Endothelial cell of umbilical vein (primary cell): Measurements from ENCODE around the gene CPED1. TPM values are rescaled to one million over a fixed set of nuclear protein-coding genes. Genes with fewer than 3 reads are reported as not detected.
A peak's percentile ranks its signal among the peaks of the same experiment; 100 is the strongest.

ENCODE experiments used
- BruUV-seq: library from RNA; stranded (reverse); fragments of 400-500 nt; replicated peaks from 2 replicates; lab custom pipeline; 2021; lab: Mats Ljungman, UMichigan
- CTCF ChIA-PET: fragments of 300-600, 350-600 bp; sonication (Branson Sonifier 250); formaldehyde crosslinking; loops from one replicate; lab custom pipeline; 2021; ENCODE audit warnings: antibody characterized with exemption, inconsistent platforms; lab: Charles Lee
- POLR2A ChIA-PET: fragments of 300-600, 350-600 bp; sonication (Branson Sonifier 250); formaldehyde crosslinking; loops from one replicate; lab custom pipeline; 2021; ENCODE audit warnings: antibody characterized with exemption, inconsistent platforms; lab: Charles Lee
- DNase-seq: peaks from one replicate; pipeline ENCODE4 v3.0.0-alpha.2; 2011; ENCODE audit warnings: low read depth, low spot score
- FAIRE-seq: peaks from 2 replicates; lab custom pipeline; 2011; peaks lifted over from hg19 to GRCh38; lab: Jason Lieb, UNC
- H2AFZ ChIP-seq: 2 replicates; pipeline ENCODE4 v1.6.0; 2012; ENCODE audit warnings: low read depth, low read length, control low read depth, inconsistent platforms
- H3K27ac ChIP-seq: 2 replicates; pipeline ENCODE4 v1.5.1; 2011; ENCODE audit warnings: low read depth, mild to moderate bottlenecking, control low read depth, low read length, moderate library complexity; ENCODE audit not compliant: insufficient read depth
- H3K27me3 ChIP-seq, 2 experiments: 2 replicates each; pipeline versions ENCODE4 v1.6.0 to v1.6.1; 2011; ENCODE audit warnings: low read length in 2 of 2, mixed read lengths in 1 of 2; ENCODE audit not compliant: control insufficient read depth in 2 of 2, insufficient read depth in 2 of 2
- H3K36me3 ChIP-seq, 2 experiments: 2 replicates in 1 of 2; 3 replicates in 1 of 2; pipeline ENCODE4 v1.5.1; 2011; ENCODE audit warnings: low read length in 2 of 2, mild to moderate bottlenecking in 1 of 2, moderate library complexity in 1 of 2; ENCODE audit not compliant: control insufficient read depth in 2 of 2, insufficient read depth in 2 of 2; ENCODE audit errors: extremely low read depth in 1 of 2
- H3K4me1 ChIP-seq: 3 replicates; pipeline ENCODE4 v1.5.1; 2011; ENCODE audit warnings: mild to moderate bottlenecking, low read length; ENCODE audit not compliant: control insufficient read depth, insufficient read depth; ENCODE audit errors: extremely low read depth
- H3K4me2 ChIP-seq: 2 replicates; pipeline ENCODE4 v1.6.1; 2011; ENCODE audit warnings: low read length, control low read depth, mixed read lengths; ENCODE audit not compliant: insufficient read depth
- H3K4me3 ChIP-seq, 3 experiments: fragments of 200-600 bp in 1 of 3; sonication (generic), shearing (Covaris generic) in 1 of 3; replicated peaks in 1 of 3; 2 replicates each; pipeline ENCODE4 v1.5.1; 2011 to 2016; ENCODE audit warnings: control low read depth in 3 of 3, low read length in 3 of 3, mild to moderate bottlenecking in 2 of 3, inconsistent platforms in 1 of 3, low read depth in 1 of 3, moderate library complexity in 1 of 3; ENCODE audit not compliant: insufficient read depth in 1 of 3
- H3K79me2 ChIP-seq: 2 replicates; pipeline ENCODE4 v1.6.0; 2012; ENCODE audit warnings: low read length, inconsistent platforms; ENCODE audit not compliant: control insufficient read depth, insufficient read depth
- H3K9ac ChIP-seq: replicated peaks from 2 replicates; pipeline ENCODE3; 2011; ENCODE audit warnings: low read length, control low read depth; ENCODE audit not compliant: insufficient read depth; ENCODE audit errors: extremely low read depth
- H3K9me1 ChIP-seq: replicated peaks from 3 replicates; pipeline ENCODE4 v1.6.0; 2011; ENCODE audit warnings: mild to moderate bottlenecking, low read length; ENCODE audit not compliant: control insufficient read depth, insufficient read depth; ENCODE audit errors: extremely low read depth
- H3K9me3 ChIP-seq: replicated peaks from 2 replicates; pipeline ENCODE4 v1.5.1; 2012; ENCODE audit warnings: low read length, inconsistent platforms; ENCODE audit not compliant: control insufficient read depth, insufficient read depth
- H4K20me1 ChIP-seq: replicated peaks from 2 replicates; pipeline ENCODE3; 2011; ENCODE audit warnings: mild to moderate bottlenecking, low read length; ENCODE audit not compliant: control insufficient read depth, insufficient read depth; ENCODE audit errors: extremely low read depth
- EZH2 ChIP-seq: IDR thresholded peaks from 2 replicates; pipeline ENCODE4 v1.6.1; 2012; ENCODE audit warnings: borderline replicate concordance, low read depth, mild to moderate bottlenecking, moderate library complexity, low read length, inconsistent platforms; ENCODE audit not compliant: severe bottlenecking
- FOS ChIP-seq: IDR thresholded peaks from 2 replicates; pipeline ENCODE4 v1.6.1; 2011; ENCODE audit warnings: mild to moderate bottlenecking, low read length, moderate library complexity, borderline replicate concordance; ENCODE audit not compliant: insufficient read depth
- GATA2 ChIP-seq: IDR thresholded peaks from 2 replicates; pipeline ENCODE4 v1.7.0; 2011; ENCODE audit warnings: low read depth, mild to moderate bottlenecking, moderate library complexity, mixed read lengths, low read length; ENCODE audit not compliant: insufficient read length, insufficient read depth
- JUN ChIP-seq: IDR thresholded peaks from 2 replicates; pipeline ENCODE4 v1.6.1; 2011; ENCODE audit warnings: borderline replicate concordance, low read depth; ENCODE audit not compliant: insufficient read length, insufficient read depth
- MYC ChIP-seq: IDR thresholded peaks from one replicate; pipeline ENCODE4 v1.6.1; 2011; ENCODE audit warnings: mild to moderate bottlenecking, low read depth, low read length
- POLR2A ChIP-seq: IDR thresholded peaks from 2 replicates; pipeline ENCODE4 v1.6.1; 2012; ENCODE audit warnings: low read depth, mild to moderate bottlenecking, control low read depth, low read length
- POLR2AphosphoS5 ChIP-seq: IDR thresholded peaks from 2 replicates; pipeline ENCODE4 v1.6.1; 2012; ENCODE audit warnings: low read depth, mild to moderate bottlenecking, control low read depth, low read length, moderate library complexity; ENCODE audit not compliant: insufficient read depth
- dilution Hi-C: fragments of 300-500 bp; cut with MboI; formaldehyde crosslinking; loops from one replicate; pipeline ENCODE4 v1.15.0; 2019; ENCODE audit warnings: low sequenced_read_pairs; ENCODE audit not compliant: extremely low pct_ligation_motif_present
- intact Hi-C: fragments of 100-400 bp; cut with micrococcal nuclease; formaldehyde crosslinking; loops from one replicate; pipeline ENCODE4 v1.10.0; 2022
- polyA plus RNA-seq, 4 experiments: library from polyadenylated mRNA; depleted of rRNA in 3 of 4; stranded (reverse) in 3 of 4; unstranded in 1 of 4; fragments of >200 nt; gene quantifications; 2 replicates each; pipeline versions ENCODE4 v1.2.1 to v1.2.3, GENCODE V29; 2011 to 2012; ENCODE audit warnings: missing spikeins in 1 of 4
- total RNA-seq: library from RNA; stranded (reverse); gene quantifications from 2 replicates; pipeline ENCODE4 v1.2.3, GENCODE V29; 2021
- TF ChIP-seq, protein P1 (sequence below): IDR thresholded peaks from 2 replicates; pipeline ENCODE4 v1.6.1; 2011; ENCODE audit not compliant: insufficient read depth, insufficient read length
- TF ChIP-seq, protein P2 (sequence below), 2 donors: IDR thresholded peaks; 1 replicate in 1 of 2; 2 replicates in 1 of 2; pipeline ENCODE4 v1.5.1; 2011; ENCODE audit warnings: low read length in 2 of 2, mild to moderate bottlenecking in 2 of 2, moderate library complexity in 2 of 2, control low read depth in 1 of 2, inconsistent platforms in 1 of 2, low read depth in 1 of 2; ENCODE audit not compliant: insufficient read depth in 1 of 2; ENCODE audit errors: extremely low read depth in 1 of 2

The CPED1 gene
- total and polyA plus RNA-seq, 2 donors (not counting 3 experiments of a cell fraction or from before 2014, with no cell fraction given) = 0.22 to 3.0 TPM

DNA sequence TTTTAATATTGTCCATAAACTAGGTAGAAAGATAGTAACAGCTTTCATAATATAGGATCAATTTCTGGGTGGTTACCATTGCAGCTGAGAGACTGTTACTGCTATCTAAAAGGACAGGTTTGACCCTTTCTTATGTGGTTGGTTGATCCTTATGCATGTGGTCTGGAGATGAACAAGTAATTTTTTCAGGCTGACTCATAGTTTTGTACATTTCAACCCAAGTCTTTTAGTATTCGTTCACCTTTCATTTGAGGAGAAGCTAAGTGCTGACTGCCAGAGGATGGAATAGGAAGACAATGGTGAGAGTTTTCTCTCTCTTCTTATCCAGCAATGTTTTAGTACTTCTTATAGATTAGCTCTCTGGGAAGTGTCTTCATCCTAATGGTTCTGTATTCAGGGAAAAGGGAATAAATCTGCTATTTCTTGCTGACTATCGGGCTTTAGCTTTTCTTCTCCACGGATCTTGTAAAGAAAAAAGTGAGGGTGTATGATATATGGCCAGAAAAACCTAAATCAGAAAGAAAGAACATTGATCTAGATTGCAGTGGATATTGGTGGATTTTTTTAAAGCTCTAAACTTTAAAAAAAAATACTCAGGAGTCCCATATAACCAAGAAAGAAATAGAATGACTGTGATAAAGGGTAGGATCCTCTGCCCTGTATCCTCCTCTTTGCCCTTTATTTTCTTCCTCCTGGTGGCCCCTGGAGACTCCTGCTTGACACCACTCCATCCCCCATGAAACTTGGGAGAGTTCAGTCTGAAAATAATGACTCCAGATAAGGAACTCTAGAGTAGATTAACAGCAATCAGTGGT, 88.0 kb downstream of the CPED1 start:
- no peaks in the 10 kb centered on the region for H3K9me1 ChIP-seq
- H3K27ac ChIP-seq = no peak overlapping the region
- H3K4me3 ChIP-seq = no peak overlapping the region
- DNase-seq (no peak), FAIRE-seq (peak; percentile 28)
- H3K4me1 ChIP-seq = no peaks in the 10 kb centered on the region
- ChIA-PET POLR2A (no interaction called here), CTCF (interaction anchor here (1.2 to 2.1 kb wide), 9 partner anchors 11 to 284 kb away, joined by 3 to 27 read pairs (median 7); partner anchors contain the start of gene CPED1)
- H3K79me2 ChIP-seq = no peaks in the 10 kb centered on the region
- no TSS peak for BruUV-seq
- H3K9ac ChIP-seq = no peak overlapping the region
- no peaks in the 10 kb centered on the region for H3K36me3 ChIP-seq
- TF ChIP-seq EZH2 (no peak), FOS (no peak), GATA2 (no peak), MYC (no peak), JUN (no peak), POLR2A (no peak), POLR2AphosphoS5 (no peak)
- TF ChIP-seq, protein P1, sequence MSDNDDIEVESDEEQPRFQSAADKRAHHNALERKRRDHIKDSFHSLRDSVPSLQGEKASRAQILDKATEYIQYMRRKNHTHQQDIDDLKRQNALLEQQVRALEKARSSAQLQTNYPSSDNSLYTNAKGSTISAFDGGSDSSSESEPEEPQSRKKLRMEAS = no peak
- TF ChIP-seq, protein P2, sequence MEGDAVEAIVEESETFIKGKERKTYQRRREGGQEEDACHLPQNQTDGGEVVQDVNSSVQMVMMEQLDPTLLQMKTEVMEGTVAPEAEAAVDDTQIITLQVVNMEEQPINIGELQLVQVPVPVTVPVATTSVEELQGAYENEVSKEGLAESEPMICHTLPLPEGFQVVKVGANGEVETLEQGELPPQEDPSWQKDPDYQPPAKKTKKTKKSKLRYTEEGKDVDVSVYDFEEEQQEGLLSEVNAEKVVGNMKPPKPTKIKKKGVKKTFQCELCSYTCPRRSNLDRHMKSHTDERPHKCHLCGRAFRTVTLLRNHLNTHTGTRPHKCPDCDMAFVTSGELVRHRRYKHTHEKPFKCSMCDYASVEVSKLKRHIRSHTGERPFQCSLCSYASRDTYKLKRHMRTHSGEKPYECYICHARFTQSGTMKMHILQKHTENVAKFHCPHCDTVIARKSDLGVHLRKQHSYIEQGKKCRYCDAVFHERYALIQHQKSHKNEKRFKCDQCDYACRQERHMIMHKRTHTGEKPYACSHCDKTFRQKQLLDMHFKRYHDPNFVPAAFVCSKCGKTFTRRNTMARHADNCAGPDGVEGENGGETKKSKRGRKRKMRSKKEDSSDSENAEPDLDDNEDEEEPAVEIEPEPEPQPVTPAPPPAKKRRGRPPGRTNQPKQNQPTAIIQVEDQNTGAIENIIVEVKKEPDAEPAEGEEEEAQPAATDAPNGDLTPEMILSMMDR (IDR thresholded peaks at IDR 0.05; ENCODE audit: extremely low read depth in 1 of 2, insufficient read depth in 1 of 2, low read depth in 1 of 2, low read length in 2 of 2) = no peak
- intact Hi-C loops = no loop called here
- dilution Hi-C loops = loop anchor here (25.0 kb wide), 1 partner anchor 89 kb away; the partner anchor contains the start of gene CPED1
- H4K20me1 ChIP-seq = no peaks in the 10 kb centered on the region
- H3K27me3 ChIP-seq = no peaks in the 10 kb centered on the region
- H3K4me2 ChIP-seq = no peak overlapping the region
- H3K9me3 ChIP-seq = no peaks in the 10 kb centered on the region
- no peak overlapping the region for H2AFZ ChIP-seq
